Ovary (tissue), 9 donors: Measurements from ENCODE around the gene CCP110. TPM values are rescaled to one million over a fixed set of nuclear protein-coding genes. Genes with fewer than 3 reads are reported as not detected.

Source experiments
- polyA plus RNA-seq, 2 donors: library from polyadenylated mRNA; stranded (reverse); fragments of 200-250 nt in 1 of 2; fragments of 350-450 nt in 1 of 2; fragmentation: Illumina TruSeq in 1 of 2; extraction: RNeasy Lipid Tissue Mini Kit (QIAGEN cat#74804) in 1 of 2; gene quantifications; one replicate each; pipeline ENCODE4 v1.2.3, GENCODE V29; 2013 to 2014
- total RNA-seq, 7 donors: library from RNA; depleted of rRNA in 2 of 7; stranded (reverse); fragments of >200 nt in 2 of 7; fragmentation: NEBNext Ultra II Directional in 3 of 7; extraction: Animal tissue kit (Norgen Biotek cat#: 25700) in 3 of 7; gene quantifications; one replicate each; pipeline versions ENCODE4 v1.1.0 to v1.2.4, GENCODE V29; 2016 to 2023
- donor health status: DM: no; HTN: no; CAD: no; lungs with moderate emphysema.
- donor health status: DM: no; HTN: no; CAD: no.
- donor health status: Bipolar disorder and iron deficiency.
- donor health status: DM: yes; HTN: yes; CAD: no.
- donor health status: DM: no; HTN: no; CAD: no.
- donor health status: DM: yes; HTN: yes; CAD: no.

The CCP110 gene
- total and polyA plus RNA-seq, 9 donors: 7.2 to 22.9 (median 19.1) TPM

Other genes starting within 250 kb of the CCP110 start
- gene CLEC19A, start 238.2 kb upstream of the CCP110 start, total RNA-seq: not detected
- gene CLEC19A, start 238.2 kb upstream of the CCP110 start, polyA plus RNA-seq: not detected
- gene TMC5, start 106.1 kb upstream of the CCP110 start, total RNA-seq: 1 to 10 TPM in 3 of 7 donors, under 1 TPM in 2, not detected in 2; 0.77 to 5.5 (median 1.5) TPM
- under 1 TPM; 0.35 to 0.63 TPM for gene TMC5, start 106.1 kb upstream of the CCP110 start, polyA plus RNA-seq
- gene GDE1, start 1.8 kb upstream of the CCP110 start, total RNA-seq: 10 to 100 TPM; 18.1 to 35.3 (median 28.7) TPM
- 10 to 100 TPM; 24.9 to 83.8 TPM for gene GDE1, start 1.8 kb upstream of the CCP110 start, polyA plus RNA-seq
- gene VPS35L, start 31.8 kb downstream of the CCP110 start, total RNA-seq: 10 to 100 TPM; 28.6 to 63.0 (median 50.7) TPM
- gene VPS35L, start 31.8 kb downstream of the CCP110 start, polyA plus RNA-seq: 10 to 100 TPM; 30.0 to 69.6 TPM
- 10 to 100 TPM in 6 of 7 donors, 1 to 10 TPM in 1; 6.4 to 21.9 (median 16.7) TPM for gene KNOP1, start 194.3 kb downstream of the CCP110 start, total RNA-seq
- 10 to 100 TPM; 19.3 to 29.9 TPM for gene KNOP1, start 194.3 kb downstream of the CCP110 start, polyA plus RNA-seq
- 10 to 100 TPM; 14.3 to 52.8 (median 18.0) TPM for gene IQCK, start 194.3 kb downstream of the CCP110 start, total RNA-seq
- 10 to 100 TPM; 16.5 to 25.0 TPM for gene IQCK, start 194.3 kb downstream of the CCP110 start, polyA plus RNA-seq